Measurements from ENCODE around the gene SPTSSB.

DNA sequence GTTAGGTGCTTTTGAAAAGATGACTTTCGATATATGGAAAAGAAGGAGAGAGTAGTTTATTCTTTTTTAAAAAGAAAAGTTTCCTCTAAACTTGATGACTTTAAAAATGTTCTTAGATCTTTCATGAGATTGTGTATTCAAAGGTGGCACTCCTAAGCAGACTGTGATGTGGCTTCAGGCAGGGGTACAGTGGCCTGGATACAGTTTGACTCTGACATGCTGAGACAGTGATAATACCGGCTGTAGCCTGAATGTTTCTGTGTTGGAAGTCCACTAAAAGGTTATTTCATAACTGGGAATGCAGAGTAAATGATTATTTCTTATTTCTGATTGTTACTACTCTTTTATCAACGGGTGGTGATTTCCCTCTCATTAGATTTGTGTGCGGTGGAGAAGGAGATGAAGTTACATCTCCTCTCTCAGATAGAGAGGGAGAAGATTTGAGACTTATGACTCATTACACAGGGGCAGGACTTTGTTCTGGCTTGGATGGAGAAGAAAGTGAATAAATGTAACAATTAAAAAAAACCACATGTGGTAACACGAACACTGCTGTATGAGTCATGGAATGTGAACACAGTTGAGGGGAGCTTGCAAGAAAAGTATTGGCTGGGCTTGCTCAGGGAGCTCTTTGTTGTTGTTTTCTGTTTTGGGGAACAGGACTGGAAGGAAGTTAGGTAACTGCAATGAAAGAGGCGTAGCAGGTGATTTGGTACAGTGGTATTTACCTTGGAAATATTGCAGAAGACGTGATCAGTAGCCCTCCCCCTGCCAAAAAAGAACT, 21.6 kb downstream of the SPTSSB start:
- TF ChIP-seq POLR2A (IDR thresholded peaks at IDR 0.05; ENCODE audit: low read length) (no peak), GATA1 (IDR thresholded peaks at IDR 0.05; ENCODE audit: low read depth, low read length) (no peak)
